ENCODE results near the gene GGT1.
"Not testable (repeated sequence)": the region's sequence is repeated elsewhere in the genome, so short reads cannot be mapped to it uniquely, and the experiment has no call there.

- TF ChIP-seq, protein P1, sequence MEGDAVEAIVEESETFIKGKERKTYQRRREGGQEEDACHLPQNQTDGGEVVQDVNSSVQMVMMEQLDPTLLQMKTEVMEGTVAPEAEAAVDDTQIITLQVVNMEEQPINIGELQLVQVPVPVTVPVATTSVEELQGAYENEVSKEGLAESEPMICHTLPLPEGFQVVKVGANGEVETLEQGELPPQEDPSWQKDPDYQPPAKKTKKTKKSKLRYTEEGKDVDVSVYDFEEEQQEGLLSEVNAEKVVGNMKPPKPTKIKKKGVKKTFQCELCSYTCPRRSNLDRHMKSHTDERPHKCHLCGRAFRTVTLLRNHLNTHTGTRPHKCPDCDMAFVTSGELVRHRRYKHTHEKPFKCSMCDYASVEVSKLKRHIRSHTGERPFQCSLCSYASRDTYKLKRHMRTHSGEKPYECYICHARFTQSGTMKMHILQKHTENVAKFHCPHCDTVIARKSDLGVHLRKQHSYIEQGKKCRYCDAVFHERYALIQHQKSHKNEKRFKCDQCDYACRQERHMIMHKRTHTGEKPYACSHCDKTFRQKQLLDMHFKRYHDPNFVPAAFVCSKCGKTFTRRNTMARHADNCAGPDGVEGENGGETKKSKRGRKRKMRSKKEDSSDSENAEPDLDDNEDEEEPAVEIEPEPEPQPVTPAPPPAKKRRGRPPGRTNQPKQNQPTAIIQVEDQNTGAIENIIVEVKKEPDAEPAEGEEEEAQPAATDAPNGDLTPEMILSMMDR (IDR thresholded peaks at IDR 0.05; ENCODE audit: low read length), result not testable (repeated sequence)
- TF ChIP-seq EZH2phosphoT487 (IDR thresholded peaks at IDR 0.05; ENCODE audit: low read length), result not testable (repeated sequence)
These were observed 41.4 kb downstream of the GGT1 start for GRCh38 chr22:24644409-24644808.
